H1 (cell line): ENCODE data around the gene KCTD15. TPM values are rescaled to one million over a fixed set of nuclear protein-coding genes. Genes with fewer than 3 reads are reported as not detected.

Source experiments
- CTCF ChIA-PET: fragments of 300-600 bp; sonication (Branson Sonifier 250); formaldehyde crosslinking; loops from one replicate; lab custom pipeline; 2021; ENCODE audit not compliant: partially characterized antibody; lab: Charles Lee
- POLR2A ChIA-PET: fragments of 300-600 bp; sonication (Branson Sonifier 250); formaldehyde crosslinking; loops from one replicate; lab custom pipeline; 2021; ENCODE audit warnings: inconsistent platforms; ENCODE audit not compliant: partially characterized antibody; lab: Charles Lee
- DNase-seq, 2 experiments: peaks; one replicate each; pipeline versions ENCODE4 v3.0.0 to v3.0.0-alpha.2; 2010 to 2022; ENCODE audit warnings: low spot score in 2 of 2, low read depth in 1 of 2, mixed read lengths in 1 of 2
- FAIRE-seq: peaks from 2 replicates; lab custom pipeline; 2011; peaks lifted over from hg19 to GRCh38; lab: Jason Lieb, UNC
- H2AFZ ChIP-seq: 2 replicates; pipeline ENCODE4 v1.8.1; 2012; ENCODE audit warnings: low read length, inconsistent platforms
- H2AK5ac ChIP-seq: 2 replicates; pipeline ENCODE4 v1.6.1; 2013; ENCODE audit warnings: low read depth, low read length
- H2BK120ac ChIP-seq: replicated peaks from 2 replicates; pipeline ENCODE3; 2013; ENCODE audit warnings: low read depth, low read length, inconsistent platforms
- H2BK12ac ChIP-seq: 2 replicates; pipeline ENCODE4 v1.6.1; 2013; ENCODE audit warnings: low read depth, low read length
- H2BK15ac ChIP-seq: 2 replicates; pipeline ENCODE4 v1.6.1; 2013; ENCODE audit warnings: low read length
- H2BK20ac ChIP-seq: 2 replicates; pipeline ENCODE4 v1.6.1; 2013; ENCODE audit warnings: low read length
- H2BK5ac ChIP-seq: 2 replicates; pipeline ENCODE4 v1.6.1; 2013; ENCODE audit warnings: low read depth, low read length
- H3K14ac ChIP-seq: 2 replicates; pipeline ENCODE4 v1.6.1; 2013; ENCODE audit warnings: inconsistent platforms; ENCODE audit not compliant: insufficient read length
- H3K18ac ChIP-seq: 2 replicates; pipeline ENCODE4 v1.6.1; 2013; ENCODE audit warnings: low read length; ENCODE audit errors: extremely low read depth
- H3K23ac ChIP-seq: 2 replicates; pipeline ENCODE4 v1.6.1; 2013; ENCODE audit warnings: inconsistent platforms; ENCODE audit not compliant: insufficient read length
- H3K23me2 ChIP-seq: 2 replicates; pipeline ENCODE4 v1.6.1; 2013; ENCODE audit warnings: low read depth, low read length
- H3K27ac ChIP-seq: 2 replicates; pipeline ENCODE4 v1.6.1; 2011; ENCODE audit warnings: low read depth, low read length, inconsistent platforms
- H3K27me3 ChIP-seq, 4 experiments: replicated peaks in 1 of 4; 1 replicate in 1 of 4; 2 replicates in 3 of 4; pipeline versions ENCODE4 v1.6.1 to v1.8.1; 2011 to 2013; ENCODE audit warnings: low read length in 3 of 4, mild to moderate bottlenecking in 3 of 4, inconsistent platforms in 2 of 4, mixed read lengths in 2 of 4, moderate library complexity in 1 of 4; ENCODE audit not compliant: control insufficient read depth in 3 of 4, insufficient read depth in 3 of 4; ENCODE audit errors: extremely low read depth in 1 of 4
- H3K36me3 ChIP-seq, 4 experiments: 2 replicates each; pipeline versions ENCODE4 v1.6.1 to v1.8.1; 2011 to 2013; ENCODE audit warnings: mild to moderate bottlenecking in 4 of 4, low read length in 3 of 4, moderate library complexity in 2 of 4, control low read depth in 1 of 4, inconsistent platforms in 1 of 4; ENCODE audit not compliant: insufficient read depth in 4 of 4, control insufficient read depth in 2 of 4
- H3K4ac ChIP-seq: replicated peaks from 2 replicates; pipeline ENCODE3; 2013; ENCODE audit warnings: low read length, low read depth, mixed read lengths, inconsistent platforms; ENCODE audit not compliant: insufficient read length
- H3K4me1 ChIP-seq, 4 experiments: replicated peaks in 1 of 4; 1 replicate in 1 of 4; 2 replicates in 3 of 4; pipeline versions ENCODE4 v1.6.1 to v1.8.1; 2011 to 2013; ENCODE audit warnings: low read length in 3 of 4, inconsistent platforms in 2 of 4, mixed read lengths in 1 of 4; ENCODE audit not compliant: insufficient read depth in 4 of 4, control insufficient read depth in 3 of 4
- H3K4me2 ChIP-seq, 2 experiments: 2 replicates each; pipeline versions ENCODE4 v1.6.1 to v1.8.1; 2011 to 2013; ENCODE audit warnings: low read depth in 2 of 2, low read length in 2 of 2, control low read depth in 1 of 2, inconsistent platforms in 1 of 2, mild to moderate bottlenecking in 1 of 2; ENCODE audit not compliant: insufficient read depth in 1 of 2
- H3K4me3 ChIP-seq, 4 experiments: fragments of 200-600, 300-600 bp in 1 of 4; sonication (generic), shearing (Covaris generic), sonication (Bioruptor Twin) in 1 of 4; 2 replicates each; pipeline versions ENCODE4 v1.5.1 to v1.8.1; 2011 to 2016; ENCODE audit warnings: low read length in 4 of 4, low read depth in 3 of 4, control low read depth in 2 of 4, inconsistent platforms in 2 of 4, mild to moderate bottlenecking in 2 of 4, mixed read lengths in 1 of 4, moderate library complexity in 1 of 4; ENCODE audit not compliant: insufficient read depth in 2 of 4; ENCODE audit errors: extremely low read depth in 1 of 4
- H3K56ac ChIP-seq: replicated peaks from 2 replicates; pipeline ENCODE3; 2013; ENCODE audit warnings: low read depth, mild to moderate bottlenecking, mixed read lengths, low read length, inconsistent platforms; ENCODE audit not compliant: insufficient read length
- H3K79me1 ChIP-seq: 2 replicates; pipeline ENCODE4 v1.6.1; 2013; ENCODE audit warnings: low read depth, low read length, control low read depth
- H3K79me2 ChIP-seq, 2 experiments: 2 replicates each; pipeline versions ENCODE4 v1.6.1 to v1.8.1; 2012 to 2013; ENCODE audit warnings: low read length in 2 of 2, mild to moderate bottlenecking in 2 of 2, inconsistent platforms in 1 of 2; ENCODE audit not compliant: insufficient read depth in 2 of 2, control insufficient read depth in 1 of 2
- H3K9ac ChIP-seq, 4 experiments: replicated peaks in 1 of 4; 1 replicate in 1 of 4; 2 replicates in 3 of 4; pipeline versions ENCODE4 v1.6.1 to v1.8.1; 2011 to 2013; ENCODE audit warnings: low read depth in 3 of 4, low read length in 3 of 4, control low read depth in 2 of 4, mild to moderate bottlenecking in 2 of 4, moderate library complexity in 2 of 4, inconsistent platforms in 1 of 4; ENCODE audit errors: extremely low read depth in 1 of 4
- H3K9me3 ChIP-seq, 2 experiments: 2 replicates each; pipeline versions ENCODE4 v1.6.1 to v1.8.1; 2012 to 2013; ENCODE audit warnings: mild to moderate bottlenecking in 2 of 2, moderate library complexity in 2 of 2, control low read depth in 1 of 2, inconsistent platforms in 1 of 2, low read depth in 1 of 2, low read length in 1 of 2, mixed read lengths in 1 of 2; ENCODE audit not compliant: insufficient read depth in 2 of 2
- H4K20me1 ChIP-seq, 2 experiments: replicated peaks in 1 of 2; 2 replicates each; pipeline versions ENCODE3 to v1.8.1; 2011 to 2013; ENCODE audit warnings: inconsistent platforms in 2 of 2, low read length in 2 of 2, mild to moderate bottlenecking in 1 of 2; ENCODE audit not compliant: insufficient read depth in 2 of 2, control insufficient read depth in 1 of 2
- H4K5ac ChIP-seq: 2 replicates; pipeline ENCODE4 v1.6.1; 2013; ENCODE audit warnings: low read length, low read depth, mixed read lengths, inconsistent platforms; ENCODE audit not compliant: insufficient read length
- H4K8ac ChIP-seq: 2 replicates; pipeline ENCODE4 v1.8.0; 2013; ENCODE audit warnings: mild to moderate bottlenecking, moderate library complexity, low read length, inconsistent platforms; ENCODE audit not compliant: insufficient read depth; ENCODE audit errors: extremely low read depth
- H4K91ac ChIP-seq: replicated peaks from 2 replicates; pipeline ENCODE3; 2013; ENCODE audit warnings: low read length, mixed read lengths, inconsistent platforms; ENCODE audit not compliant: insufficient read length
- ASH2L ChIP-seq: fragments of 200-600, 300-600 bp; sonication (generic); IDR thresholded peaks from one replicate; pipeline ENCODE4 v1.7.1; 2017; ENCODE audit warnings: low read length
- EGR1 ChIP-seq: IDR thresholded peaks from 2 replicates; pipeline ENCODE4 v1.6.1; 2011; ENCODE audit warnings: low read depth, low read length, borderline replicate concordance
- EP300 ChIP-seq, 2 experiments: IDR thresholded peaks; 1 replicate in 1 of 2; 2 replicates in 1 of 2; pipeline ENCODE4 v1.6.1; 2011 to 2012; ENCODE audit warnings: low read depth in 2 of 2, low read length in 2 of 2, mild to moderate bottlenecking in 2 of 2, borderline replicate concordance in 1 of 2, inconsistent platforms in 1 of 2, moderate library complexity in 1 of 2
- KDM4A ChIP-seq: IDR thresholded peaks from one replicate; pipeline ENCODE4 v1.7.1; 2012; ENCODE audit warnings: low read depth, mild to moderate bottlenecking, moderate library complexity, low read length, inconsistent platforms; ENCODE audit not compliant: severe bottlenecking
- POLR2AphosphoS5 ChIP-seq: IDR thresholded peaks from 2 replicates; pipeline ENCODE4 v1.6.1; 2011; ENCODE audit warnings: low read depth, low read length
- RNF2 ChIP-seq: fragments of 200-900, 300-1000 bp; sonication (generic); IDR thresholded peaks from 2 replicates; pipeline ENCODE4 v1.7.1; 2016; ENCODE audit warnings: borderline replicate concordance, low read depth, mild to moderate bottlenecking, antibody characterized with exemption, low read length; ENCODE audit not compliant: poor library complexity, severe bottlenecking; ENCODE audit errors: missing control alignments
- SIRT6 ChIP-seq: IDR thresholded peaks from one replicate; pipeline ENCODE4 v1.7.1; 2012; ENCODE audit warnings: low read length, inconsistent platforms
- SUZ12 ChIP-seq: fragments of 200-600 bp; sonication (generic); IDR thresholded peaks from 2 replicates; pipeline ENCODE4 v1.6.1; 2012; ENCODE audit warnings: mild to moderate bottlenecking, inconsistent platforms, low read length, moderate library complexity, mixed read lengths
- TBP ChIP-seq: IDR thresholded peaks from 2 replicates; pipeline ENCODE4 v1.6.1; 2011; ENCODE audit warnings: low read depth, low read length, improper control_type of control experiment
- TEAD4 ChIP-seq: IDR thresholded peaks from 2 replicates; pipeline ENCODE4 v1.6.1; 2012; ENCODE audit warnings: low read depth, low read length, inconsistent platforms, mixed read lengths
- YY1 ChIP-seq: IDR thresholded peaks from 2 replicates; pipeline ENCODE4 v1.6.1; 2011; ENCODE audit warnings: low read depth, mild to moderate bottlenecking, low read length
- WGBS, 2 experiments: shearing (Covaris generic) in 1 of 2; methylation state at CpG; one replicate each; pipeline versions ENCODE4 v1.1.6 to v1.1.7; 2013 to 2015; ENCODE audit warnings: low lambda C conversion rate in 2 of 2, mixed read lengths in 2 of 2, inconsistent platforms in 1 of 2, low coverage in 1 of 2, missing lambda C conversion rate in 1 of 2; ENCODE audit not compliant: insufficient replicate concordance in 2 of 2, insufficient coverage in 1 of 2, insufficient read length in 1 of 2; ENCODE audit errors: extremely low coverage in 1 of 2, missing lambda C conversion rate in 1 of 2; 5-methylcytosine and 5-hydroxymethylcytosine counted together
- polyA plus RNA-seq, 7 experiments: library from polyadenylated mRNA; depleted of rRNA in 3 of 7; stranded (reverse) in 5 of 7; unstranded in 2 of 7; fragments of >200 nt in 5 of 7; fragments of 200-250 nt in 2 of 7; gene quantifications; 1 replicate in 5 of 7; 2 replicates in 1 of 7; 4 replicates in 1 of 7; pipeline versions ENCODE4 v1.2.1 to v1.2.3, GENCODE V29; 2011 to 2013; ENCODE audit warnings: missing spikeins in 2 of 7, mixed read lengths in 2 of 7
- total RNA-seq: library from RNA; stranded (reverse); fragmentation: NEBNext Ultra II Directional; extraction: Animal tissue kit (Norgen Biotek cat#: 25700); gene quantifications from 2 replicates; pipeline ENCODE4 v1.2.1, GENCODE V29; 2021
- TF ChIP-seq, protein P1 (sequence below): IDR thresholded peaks from 2 replicates; pipeline ENCODE4 v1.6.1; 2012; ENCODE audit warnings: inconsistent platforms

KCTD15 gene
- total and polyA plus RNA-seq, 2 of the 8 experiments (the other 6 are each of a cell fraction or from before 2014, with no cell fraction given): 25.1 to 27.0 TPM

GRCh38 chr19:33772102-33772857, 24.4 kb upstream of the KCTD15 start:
- no peak overlapping the region for H2BK15ac ChIP-seq
- no peak overlapping the region for H3K9ac ChIP-seq
- no peak overlapping the region for H3K4me2 ChIP-seq
- CTCF ChIA-PET: interaction anchor here (0.5 to 6.3 kb wide), 12 partner anchors 12 to 531 kb away, joined by 3 to 79 read pairs (median 8); no protein-coding TSS in a partner anchor
- no peak overlapping the region for H2BK5ac ChIP-seq
- H3K4ac ChIP-seq: no peak overlapping the region
- DNase-seq (no peak), FAIRE-seq (no peak)
- H3K56ac ChIP-seq: no peak overlapping the region
- no peak overlapping the region for H2BK12ac ChIP-seq
- H3K4me1 ChIP-seq: no peaks in the 10 kb centered on the region
- no peak overlapping the region for H3K4me3 ChIP-seq
- WGBS, 2 experiments: 89% methylated on average over 50 of the region's 72 CpGs; no CpG with 5 or more reads in 1 of the 2 experiments
- H2AFZ ChIP-seq: no peak overlapping the region
- POLR2A ChIA-PET: interaction anchor here (0.6 to 0.7 kb wide), 2 partner anchors 25 to 591 kb away, joined by 3 read pairs; partner anchors contain the start of gene KCTD15
- no peaks in the 10 kb centered on the region for H3K79me2 ChIP-seq
- H4K5ac ChIP-seq: no peak overlapping the region
- H3K36me3 ChIP-seq: peaks cover 0 to 5% (median 0%) of the 10 kb centered on the region in 4 experiments; a peak in 2 of 8 replicates
- no peak overlapping the region for H3K14ac ChIP-seq
- H4K8ac ChIP-seq: no peak overlapping the region
- no peak overlapping the region for H3K18ac ChIP-seq
- no peaks in the 10 kb centered on the region for H3K79me1 ChIP-seq
- H2BK120ac ChIP-seq: no peak overlapping the region
- H3K23me2 ChIP-seq: peaks cover 6% of the 10 kb centered on the region; the same call in 1 of the 2 replicates
- no peak overlapping the region for H3K27ac ChIP-seq
- no peak overlapping the region for H3K23ac ChIP-seq
- no peaks in the 10 kb centered on the region for H3K9me3 ChIP-seq
- H2BK20ac ChIP-seq: no peak overlapping the region
- H4K91ac ChIP-seq: no peak overlapping the region
- H3K27me3 ChIP-seq: no peaks in the 10 kb centered on the region
- H2AK5ac ChIP-seq: no peak overlapping the region
- H4K20me1 ChIP-seq: peaks cover 5 to 15% of the 10 kb centered on the region in 2 experiments
- TF ChIP-seq POLR2AphosphoS5 (no peak), RNF2 (no peak), EP300 (IDR thresholded peaks at IDR 0.05; ENCODE audit: borderline replicate concordance in 1 of 2, low read depth in 2 of 2, low read length in 2 of 2) (no peak), YY1 (no peak), SUZ12 (no peak), TBP (no peak), EGR1 (no peak), ASH2L (no peak), SIRT6 (no peak), KDM4A (no peak), TEAD4 (no peak)
- TF ChIP-seq, protein P1, sequence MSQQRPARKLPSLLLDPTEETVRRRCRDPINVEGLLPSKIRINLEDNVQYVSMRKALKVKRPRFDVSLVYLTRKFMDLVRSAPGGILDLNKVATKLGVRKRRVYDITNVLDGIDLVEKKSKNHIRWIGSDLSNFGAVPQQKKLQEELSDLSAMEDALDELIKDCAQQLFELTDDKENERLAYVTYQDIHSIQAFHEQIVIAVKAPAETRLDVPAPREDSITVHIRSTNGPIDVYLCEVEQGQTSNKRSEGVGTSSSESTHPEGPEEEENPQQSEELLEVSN: no peak
